Endothelial cell of umbilical vein (primary cell): ENCODE measurements around the gene MRPL34.

Experiments used
- CTCF ChIP-seq, 2 donors: IDR thresholded peaks; 1 replicate in 1 of 2; 2 replicates in 1 of 2; pipeline ENCODE4 v1.5.1; 2011; ENCODE audit warnings: low read length in 2 of 2, mild to moderate bottlenecking in 2 of 2, moderate library complexity in 2 of 2, control low read depth in 1 of 2, inconsistent platforms in 1 of 2, low read depth in 1 of 2; ENCODE audit not compliant: insufficient read depth in 1 of 2; ENCODE audit errors: extremely low read depth in 1 of 2
- EZH2 ChIP-seq: IDR thresholded peaks from 2 replicates; pipeline ENCODE4 v1.6.1; 2012; ENCODE audit warnings: borderline replicate concordance, low read depth, mild to moderate bottlenecking, moderate library complexity, low read length, inconsistent platforms; ENCODE audit not compliant: severe bottlenecking
- FOS ChIP-seq: IDR thresholded peaks from 2 replicates; pipeline ENCODE4 v1.6.1; 2011; ENCODE audit warnings: mild to moderate bottlenecking, low read length, moderate library complexity, borderline replicate concordance; ENCODE audit not compliant: insufficient read depth
- GATA2 ChIP-seq: IDR thresholded peaks from 2 replicates; pipeline ENCODE4 v1.7.0; 2011; ENCODE audit warnings: low read depth, mild to moderate bottlenecking, moderate library complexity, mixed read lengths, low read length; ENCODE audit not compliant: insufficient read length, insufficient read depth
- MYC ChIP-seq: IDR thresholded peaks from one replicate; pipeline ENCODE4 v1.6.1; 2011; ENCODE audit warnings: mild to moderate bottlenecking, low read depth, low read length
- POLR2A ChIP-seq: IDR thresholded peaks from 2 replicates; pipeline ENCODE4 v1.6.1; 2012; ENCODE audit warnings: low read depth, mild to moderate bottlenecking, control low read depth, low read length
- POLR2AphosphoS5 ChIP-seq: IDR thresholded peaks from 2 replicates; pipeline ENCODE4 v1.6.1; 2012; ENCODE audit warnings: low read depth, mild to moderate bottlenecking, control low read depth, low read length, moderate library complexity; ENCODE audit not compliant: insufficient read depth
- TF ChIP-seq, protein P1 (sequence below): IDR thresholded peaks from 2 replicates; pipeline ENCODE4 v1.6.1; 2011; ENCODE audit not compliant: insufficient read depth, insufficient read length

- no peak for TF ChIP-seq FOS
- no peak for TF ChIP-seq CTCF (IDR thresholded peaks at IDR 0.05; ENCODE audit: extremely low read depth in 1 of 2, insufficient read depth in 1 of 2, low read depth in 1 of 2, low read length in 2 of 2)
- TF ChIP-seq EZH2 = no peak
- TF ChIP-seq POLR2A = no peak
- TF ChIP-seq, protein P1, sequence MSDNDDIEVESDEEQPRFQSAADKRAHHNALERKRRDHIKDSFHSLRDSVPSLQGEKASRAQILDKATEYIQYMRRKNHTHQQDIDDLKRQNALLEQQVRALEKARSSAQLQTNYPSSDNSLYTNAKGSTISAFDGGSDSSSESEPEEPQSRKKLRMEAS = no peak
- no peak for TF ChIP-seq GATA2
- no peak for TF ChIP-seq MYC
- no peak for TF ChIP-seq POLR2AphosphoS5
Observed at GRCh38 chr19:17302391-17303166, 3.1 kb upstream of the MRPL34 start.
